ENCODE data around the gene CYP4V2.
"Not testable (repeated sequence)": the region's sequence is repeated elsewhere in the genome, so short reads cannot be mapped to it uniquely, and the experiment has no call there.

CYP4V2 gene

GRCh38 chr4:186227221-186227620 is 35.9 kb downstream of the CYP4V2 start, which contains the start of gene KLKB1:
Gene KLKB1 (plus strand): TSS chr4:186227507. CDS start chr4:186228196, 689 bp downstream.
- no peak for FAIRE-seq

GRCh38 chr4:186227744-186228513 is 36.6 kb downstream of the CYP4V2 start:
- FAIRE-seq = no peak
- no peak for DNase-seq (ENCODE audit: insufficient read length, low spot score)

More at GRCh38 chr4:186227221-186227620, 35.9 kb downstream of the CYP4V2 start, which contains the start of gene KLKB1:
- no peak for DNase-seq (ENCODE audit: insufficient read length, low spot score)

GRCh38 chr4:186228514-186228894 is 37.1 kb downstream of the CYP4V2 start:
- DNase-seq (ENCODE audit: insufficient read length, low spot score) (no peak), FAIRE-seq (no peak)

- no peak for DNase-seq (ENCODE audit: insufficient read length, low spot score)
- FAIRE-seq = no peak
Measured at GRCh38 chr4:186234367-186234766, 43.0 kb downstream of the CYP4V2 start.

GRCh38 chr4:186236126-186236525 is 44.8 kb downstream of the CYP4V2 start:
- DNase-seq (ENCODE audit: insufficient read length, low spot score) (no peak), FAIRE-seq (no peak)

- no peak for FAIRE-seq
Measured at GRCh38 chr4:186240452-186240847, 49.1 kb downstream of the CYP4V2 start.

GRCh38 chr4:186240848-186241491 is 49.6 kb downstream of the CYP4V2 start:
- FAIRE-seq (no peak), DNase-seq (ENCODE audit: insufficient read length, low spot score) (no peak)

More at GRCh38 chr4:186240452-186240847, 49.1 kb downstream of the CYP4V2 start:
- no peak for DNase-seq (ENCODE audit: insufficient read length, low spot score)

GRCh38 chr4:186241616-186242015 is 50.2 kb downstream of the CYP4V2 start:
- FAIRE-seq = no peak

GRCh38 chr4:186242031-186242430 is 50.7 kb downstream of the CYP4V2 start:
- not testable (repeated sequence) for FAIRE-seq; DNase-seq (ENCODE audit: insufficient read length, low spot score)

More at GRCh38 chr4:186241616-186242015, 50.2 kb downstream of the CYP4V2 start:
- no peak for DNase-seq (ENCODE audit: insufficient read length, low spot score)

- FAIRE-seq (no peak), DNase-seq (ENCODE audit: insufficient read length, low spot score) (no peak)
Measured at GRCh38 chr4:186243331-186243730, 52.0 kb downstream of the CYP4V2 start.

GRCh38 chr4:186244835-186245234 is 53.5 kb downstream of the CYP4V2 start:
- DNase-seq (ENCODE audit: insufficient read length, low spot score) = no peak
- FAIRE-seq = no peak

- not testable (repeated sequence) for FAIRE-seq
Measured at GRCh38 chr4:186247062-186247752, 55.8 kb downstream of the CYP4V2 start.

GRCh38 chr4:186248643-186249042 is 57.3 kb downstream of the CYP4V2 start:
- no peak for DNase-seq (ENCODE audit: insufficient read length, low spot score)
- FAIRE-seq = no peak

More at GRCh38 chr4:186247062-186247752, 55.8 kb downstream of the CYP4V2 start:
- DNase-seq (ENCODE audit: insufficient read length, low spot score) = not testable (repeated sequence)

- no peak for FAIRE-seq
- no peak for DNase-seq (ENCODE audit: insufficient read length, low spot score)
Measured at GRCh38 chr4:186249785-186250754, 58.7 kb downstream of the CYP4V2 start.

GRCh38 chr4:186250760-186251159 is 59.4 kb downstream of the CYP4V2 start:
- no peak for FAIRE-seq
- no peak for DNase-seq (ENCODE audit: insufficient read length, low spot score)

- no peak for DNase-seq (ENCODE audit: insufficient read length, low spot score)
- no peak for FAIRE-seq
Measured at GRCh38 chr4:186255122-186255521, 63.8 kb downstream of the CYP4V2 start.

GRCh38 chr4:186258216-186258811 is 66.9 kb downstream of the CYP4V2 start:
- no peak for FAIRE-seq
- DNase-seq (ENCODE audit: insufficient read length, low spot score) = no peak

GRCh38 chr4:186260117-186260503 is 68.7 kb downstream of the CYP4V2 start:
- no peak for DNase-seq (ENCODE audit: insufficient read length, low spot score)

More at GRCh38 chr4:186260117-186260503, 68.7 kb downstream of the CYP4V2 start:
- no peak for FAIRE-seq

Data from GM19239 (cell line).